NCI-H1436 (cell line): Measurements from ENCODE around the gene MISP3.

Source experiments
- DNase-seq: peaks from one replicate; lab custom pipeline; 2025; lab: John Stamatoyannopoulos, UW

MISP3 gene

GRCh38 chr19:14053500-14053899, 19.1 kb upstream of the MISP3 start:
- no peak for DNase-seq

- DNase-seq = no peak
These were observed 18.5 kb upstream of the MISP3 start for GRCh38 chr19:14054099-14054498.

GRCh38 chr19:14054721-14055120, 17.9 kb upstream of the MISP3 start:
- no peak for DNase-seq

GRCh38 chr19:14055396-14055795, 17.2 kb upstream of the MISP3 start:
- DNase-seq = no peak

- DNase-seq = no peak
These were observed 16.4 kb upstream of the MISP3 start for GRCh38 chr19:14056069-14056666.

GRCh38 chr19:14056741-14057356, 15.7 kb upstream of the MISP3 start:
- no peak for DNase-seq

- DNase-seq = no peak
These were observed 14.1 kb upstream of the MISP3 start for GRCh38 chr19:14058182-14059092.

- no peak for DNase-seq
These were observed 13.5 kb upstream of the MISP3 start for GRCh38 chr19:14059093-14059480.

GRCh38 chr19:14059652-14060155, 12.9 kb upstream of the MISP3 start:
- no peak for DNase-seq

GRCh38 chr19:14061081-14061749, 11.4 kb upstream of the MISP3 start:
- DNase-seq = no peak

GRCh38 chr19:14061751-14062557, 10.6 kb upstream of the MISP3 start, which contains the start of gene PALM3:
PALM3 (minus strand) TSS chr19:14062076; CDS start chr19:14061980, 96 bp downstream.
- no peak for DNase-seq

GRCh38 chr19:14062558-14062855, 10.1 kb upstream of the MISP3 start:
- no peak for DNase-seq

GRCh38 chr19:14063105-14063504, 9.5 kb upstream of the MISP3 start:
- no peak for DNase-seq

GRCh38 chr19:14066134-14066533, 6.5 kb upstream of the MISP3 start:
- DNase-seq = no peak

GRCh38 chr19:14070268-14071050, 2.1 kb upstream of the MISP3 start:
- DNase-seq = no peak

GRCh38 chr19:14073261-14073924, 807 bp downstream of the MISP3 start:
- peak; percentile 70 for DNase-seq

- DNase-seq = no peak
These were observed 1.6 kb downstream of the MISP3 start for GRCh38 chr19:14073925-14074838.

- DNase-seq = no peak
These were observed 5.8 kb downstream of the MISP3 start for GRCh38 chr19:14078411-14078810.
